T-helper 1 cell (primary cell): ENCODE results near the gene TP63.

Experiments
- DNase-seq, 5 donors: peaks; one replicate each; pipeline ENCODE4 v3.0.0-alpha.2; 2012 to 2020

TP63 gene

GRCh38 chr3:189685291-189685690, 54.1 kb downstream of the TP63 start:
- DNase-seq = no peak

GRCh38 chr3:189685860-189686259, 54.7 kb downstream of the TP63 start:
- DNase-seq = no peak

GRCh38 chr3:189687475-189687874, 56.3 kb downstream of the TP63 start:
- DNase-seq = no peak

- no peak for DNase-seq
Measured at GRCh38 chr3:189688262-189688661, 57.1 kb downstream of the TP63 start.

GRCh38 chr3:189689625-189690024, 58.4 kb downstream of the TP63 start:
- DNase-seq = no peak

- DNase-seq = no peak
Measured at GRCh38 chr3:189690237-189690636, 59.0 kb downstream of the TP63 start.

- DNase-seq = no peak
Measured at GRCh38 chr3:189690672-189691071, 59.5 kb downstream of the TP63 start.

- no peak for DNase-seq
Measured at GRCh38 chr3:189695400-189695799, 64.2 kb downstream of the TP63 start.

- DNase-seq = no peak
Measured at GRCh38 chr3:189698811-189699210, 67.6 kb downstream of the TP63 start.

GRCh38 chr3:189699885-189700284, 68.7 kb downstream of the TP63 start:
- no peak for DNase-seq

- DNase-seq = no peak
Measured at GRCh38 chr3:189702066-189702646, 71.0 kb downstream of the TP63 start.

- DNase-seq = no peak
Measured at GRCh38 chr3:189703865-189704264, 72.7 kb downstream of the TP63 start.

- DNase-seq = no peak
Measured at GRCh38 chr3:189708375-189708774, 77.2 kb downstream of the TP63 start.

- no peak for DNase-seq
Measured at GRCh38 chr3:189710620-189711402, 79.6 kb downstream of the TP63 start.

GRCh38 chr3:189712906-189713483, 81.8 kb downstream of the TP63 start:
- no peak for DNase-seq

- DNase-seq = no peak
Measured at GRCh38 chr3:189714991-189715961, 84.1 kb downstream of the TP63 start.

- no peak for DNase-seq
Measured at GRCh38 chr3:189718215-189718614, 87.0 kb downstream of the TP63 start.

GRCh38 chr3:189720736-189721417, 89.7 kb downstream of the TP63 start:
- no peak for DNase-seq

- DNase-seq = no peak
Measured at GRCh38 chr3:189721873-189722665, 90.9 kb downstream of the TP63 start.

- DNase-seq = no peak
Measured at GRCh38 chr3:189724356-189724755, 93.2 kb downstream of the TP63 start.

GRCh38 chr3:189726277-189726676, 95.1 kb downstream of the TP63 start:
- peak in 1 of 5 donors; percentile 2 for DNase-seq

- no peak for DNase-seq
Measured at GRCh38 chr3:189727158-189727557, 96.0 kb downstream of the TP63 start.
